H9 (cell line): ENCODE measurements around the gene ELFN2. TPM values are rescaled to one million over a fixed set of nuclear protein-coding genes. Genes with fewer than 3 reads are reported as not detected.
A peak's percentile ranks its signal among the peaks of the same experiment; 100 is the strongest.

ENCODE experiments used
- DNase-seq: peaks from one replicate; pipeline ENCODE4 v3.0.0-alpha.2; 2017
- H2AFZ ChIP-seq: one replicate; pipeline ENCODE4 v1.6.1; 2013; ENCODE audit warnings: mild to moderate bottlenecking, low read length, control low read depth, moderate library complexity
- H2AK5ac ChIP-seq: 2 replicates; pipeline ENCODE4 v1.6.1; 2013; ENCODE audit warnings: low read length, control low read depth, mixed read lengths; ENCODE audit not compliant: insufficient read length
- H2BK120ac ChIP-seq: one replicate; pipeline ENCODE4 v1.6.1; 2013; ENCODE audit warnings: low read depth, mild to moderate bottlenecking, low read length, control low read depth, inconsistent platforms; ENCODE audit not compliant: poor library complexity, severe bottlenecking
- H2BK12ac ChIP-seq: 2 replicates; pipeline ENCODE4 v1.6.1; 2013; ENCODE audit warnings: low read length, control low read depth, mixed read lengths, low read depth; ENCODE audit not compliant: insufficient read length
- H2BK15ac ChIP-seq: 2 replicates; pipeline ENCODE4 v1.6.1; 2013; ENCODE audit warnings: low read depth, low read length, control low read depth
- H2BK20ac ChIP-seq: one replicate; pipeline ENCODE4 v1.6.1; 2013; ENCODE audit warnings: low read depth, mild to moderate bottlenecking, low read length, control low read depth, inconsistent platforms; ENCODE audit not compliant: poor library complexity, severe bottlenecking
- H2BK5ac ChIP-seq: 2 replicates; pipeline ENCODE4 v1.6.1; 2013; ENCODE audit warnings: low read length, control low read depth, mixed read lengths; ENCODE audit not compliant: insufficient read length
- H3K14ac ChIP-seq: 2 replicates; pipeline ENCODE4 v1.6.1; 2013; ENCODE audit warnings: low read length, control low read depth; ENCODE audit not compliant: insufficient read depth
- H3K18ac ChIP-seq: 2 replicates; pipeline ENCODE4 v1.6.1; 2013; ENCODE audit warnings: low read depth, mild to moderate bottlenecking, mixed read lengths, low read length, control low read depth; ENCODE audit not compliant: insufficient read length
- H3K23ac ChIP-seq: 2 replicates; pipeline ENCODE4 v1.6.1; 2013; ENCODE audit warnings: low read length, control low read depth, mixed read lengths, low read depth; ENCODE audit not compliant: insufficient read length
- H3K23me2 ChIP-seq: 2 replicates; pipeline ENCODE4 v1.6.1; 2013; ENCODE audit warnings: low read depth, mild to moderate bottlenecking, mixed read lengths, low read length, control low read depth; ENCODE audit not compliant: insufficient read length, poor library complexity, severe bottlenecking
- H3K27ac ChIP-seq: 2 replicates; pipeline ENCODE4 v1.5.1; 2013; ENCODE audit warnings: low read length, control low read depth, mixed read lengths, low read depth; ENCODE audit not compliant: insufficient read length
- H3K27me3 ChIP-seq: 2 replicates; pipeline ENCODE4 v1.6.1; 2013; ENCODE audit warnings: low read length, control low read depth, inconsistent platforms; ENCODE audit not compliant: insufficient read depth
- H3K4ac ChIP-seq: 2 replicates; pipeline ENCODE4 v1.6.1; 2013; ENCODE audit warnings: low read depth, mild to moderate bottlenecking, control low read depth, inconsistent platforms, low read length, moderate library complexity
- H3K4me1 ChIP-seq: 2 replicates; pipeline ENCODE4 v1.6.1; 2013; ENCODE audit warnings: low read length, control low read depth, inconsistent platforms; ENCODE audit not compliant: insufficient read depth
- H3K4me2 ChIP-seq: 2 replicates; pipeline ENCODE4 v1.6.1; 2013; ENCODE audit warnings: low read length, control low read depth, mixed read lengths; ENCODE audit not compliant: insufficient read length, insufficient read depth
- H3K56ac ChIP-seq: 2 replicates; pipeline ENCODE4 v1.6.1; 2013; ENCODE audit warnings: low read depth, mild to moderate bottlenecking, mixed read lengths, low read length, control low read depth; ENCODE audit not compliant: insufficient read length
- H3K79me1 ChIP-seq: 2 replicates; pipeline ENCODE4 v1.6.1; 2013; ENCODE audit warnings: low read depth, mild to moderate bottlenecking, moderate library complexity, low read length, control low read depth, inconsistent platforms; ENCODE audit not compliant: insufficient read depth, poor library complexity, severe bottlenecking
- H3K79me2 ChIP-seq: 2 replicates; pipeline ENCODE4 v1.6.1; 2013; ENCODE audit warnings: low read length, control low read depth, inconsistent platforms; ENCODE audit not compliant: insufficient read depth
- H3K9ac ChIP-seq: 2 replicates; pipeline ENCODE4 v1.6.1; 2013; ENCODE audit warnings: low read length, control low read depth, mixed read lengths; ENCODE audit not compliant: insufficient read length; ENCODE audit errors: extremely low read depth
- H3K9me3 ChIP-seq: one replicate; pipeline ENCODE4 v1.6.1; 2013; ENCODE audit warnings: low read depth, low read length, inconsistent platforms; ENCODE audit not compliant: control insufficient read depth
- H3T11ph ChIP-seq: one replicate; pipeline ENCODE4 v1.6.1; 2013; ENCODE audit warnings: mild to moderate bottlenecking, low read length, control low read depth, inconsistent platforms
- H4K20me1 ChIP-seq: one replicate; pipeline ENCODE4 v1.6.1; 2013; ENCODE audit not compliant: control insufficient read depth, insufficient read length, insufficient read depth
- H4K5ac ChIP-seq: 2 replicates; pipeline ENCODE4 v1.6.1; 2013; ENCODE audit warnings: low read depth, mild to moderate bottlenecking, mixed read lengths, low read length, control low read depth; ENCODE audit not compliant: insufficient read length
- H4K8ac ChIP-seq: replicated peaks from 2 replicates; pipeline ENCODE4 v1.6.1; 2013; ENCODE audit warnings: low read length, control low read depth, mixed read lengths, low read depth; ENCODE audit not compliant: insufficient read length
- H4K91ac ChIP-seq: 2 replicates; pipeline ENCODE4 v1.6.1; 2013; ENCODE audit warnings: low read depth, mild to moderate bottlenecking, moderate library complexity, mixed read lengths, low read length, control low read depth; ENCODE audit not compliant: insufficient read length
- H3K27ac Mint-ChIP-seq, 3 experiments: 2 replicates in 2 of 3; 3 replicates in 1 of 3; pipeline ENCODE4 v1.8.0; 2020 to 2021; ENCODE audit warnings: mixed read lengths in 3 of 3, mild to moderate bottlenecking in 1 of 3, moderate library complexity in 1 of 3
- H3K27me3 Mint-ChIP-seq: 2 replicates; pipeline ENCODE4 v1.8.0; 2021; ENCODE audit warnings: low read depth, mild to moderate bottlenecking, moderate library complexity, mixed read lengths
- H3K36me3 Mint-ChIP-seq, 3 experiments: 2 replicates in 2 of 3; 3 replicates in 1 of 3; pipeline ENCODE4 v1.8.0; 2020 to 2021; ENCODE audit warnings: low read depth in 3 of 3, mixed read lengths in 3 of 3; ENCODE audit not compliant: insufficient read depth in 1 of 3
- H3K4me1 Mint-ChIP-seq, 2 experiments: 2 replicates each; pipeline ENCODE4 v1.8.0; 2020; ENCODE audit warnings: mixed read lengths in 2 of 2
- H3K4me3 Mint-ChIP-seq, 2 experiments: 2 replicates in 1 of 2; 3 replicates in 1 of 2; pipeline ENCODE4 v1.8.0; 2020 to 2021; ENCODE audit warnings: mild to moderate bottlenecking in 2 of 2, mixed read lengths in 2 of 2, moderate library complexity in 1 of 2
- H3K9me3 Mint-ChIP-seq, 2 experiments: 2 replicates in 1 of 2; 3 replicates in 1 of 2; pipeline ENCODE4 v1.8.0; 2020; ENCODE audit warnings: mild to moderate bottlenecking in 2 of 2, mixed read lengths in 2 of 2, moderate library complexity in 1 of 2
- CTCF ChIP-seq: fragments of 200-600 bp; sonication (generic); conservative IDR thresholded peaks from 3 replicates; pipeline ENCODE4 v1.8.0; 2021; ENCODE audit warnings: antibody characterized with exemption, mild to moderate bottlenecking
- WGBS: extraction: QIAGEN DNeasy Blood & Tissue Kit; methylation state at CpG from one replicate; pipeline ENCODE4 v1.1.7; 2013; ENCODE audit warnings: missing lambda C conversion rate, low lambda C conversion rate, mixed read lengths; ENCODE audit not compliant: insufficient read length; ENCODE audit errors: extremely low coverage; 5-methylcytosine and 5-hydroxymethylcytosine counted together
- total RNA-seq: library from RNA; stranded (reverse); gene quantifications from 2 replicates; pipeline ENCODE4 v1.2.1, GENCODE V29; 2021

The ELFN2 gene
- total RNA-seq, 1 experiment from 2014 or later: 0.70 TPM

- no peak overlapping the region for H3K27ac Mint-ChIP-seq
- Histone ChIP-seq H4K8ac (no peak overlapping the region), H2BK5ac (no peak overlapping the region), H3K27me3 (no peaks in the 10 kb centered on the region), H3K56ac (no peak overlapping the region), H3K4ac (no peak overlapping the region), H3K4me2 (no peak overlapping the region), H3K4me1 (no peaks in the 10 kb centered on the region; the same call in 1 of the 2 replicates), H2BK20ac (no peak overlapping the region), H3T11ph (no peak overlapping the region), H3K79me2 (no peaks in the 10 kb centered on the region), H3K18ac (no peak overlapping the region), H4K5ac (no peak overlapping the region), H3K9me3 (no peaks in the 10 kb centered on the region), H3K23ac (no peak overlapping the region), H4K91ac (no peak overlapping the region), H2BK15ac (no peak overlapping the region), H2BK12ac (no peak overlapping the region), H2BK120ac (no peak overlapping the region), H2AK5ac (no peak overlapping the region), H3K9ac (no peak overlapping the region), H2AFZ (no peak overlapping the region), H3K79me1 (no peaks in the 10 kb centered on the region), H4K20me1 (no peaks in the 10 kb centered on the region), H3K23me2 (no peaks in the 10 kb centered on the region), H3K27ac (no peak overlapping the region), H3K14ac (no peak overlapping the region)
- WGBS: no CpG with 5 or more reads among the region's 5 CpGs
- no peaks in the 10 kb centered on the region for H3K9me3 Mint-ChIP-seq
- H3K36me3 Mint-ChIP-seq: no peaks in the 10 kb centered on the region
- no peak overlapping the region for H3K4me3 Mint-ChIP-seq
- H3K4me1 Mint-ChIP-seq: peaks cover 0 to 27% of the 10 kb centered on the region in 2 experiments; a peak in 2 of 4 replicates
- peak; percentile 72 for DNase-seq
- no peak for TF ChIP-seq CTCF
- peaks cover 20% of the 10 kb centered on the region for H3K27me3 Mint-ChIP-seq
Measured at GRCh38 chr22:37462983-37463382, 35.7 kb upstream of the ELFN2 start.
